Keratinocyte (primary cell): ENCODE results near the gene DNAH2. TPM values are rescaled to one million over a fixed set of nuclear protein-coding genes. Genes with fewer than 3 reads are reported as not detected.

ENCODE experiments used
- DNase-seq: peaks from one replicate; pipeline ENCODE4 v3.0.0-alpha.2; 2011; ENCODE audit warnings: low read depth, missing footprints, low spot score
- FAIRE-seq: peaks from 2 replicates; lab custom pipeline; 2011; peaks lifted over from hg19 to GRCh38; lab: Jason Lieb, UNC
- H2AFZ ChIP-seq: 2 replicates; pipeline ENCODE4 v1.6.0; 2012; ENCODE audit warnings: low read length, control low read depth, inconsistent platforms; ENCODE audit not compliant: control insufficient read depth
- H3K27ac ChIP-seq: 2 replicates; pipeline ENCODE4 v1.5.1; 2011; ENCODE audit warnings: low read length; ENCODE audit not compliant: control insufficient read depth, insufficient read depth
- H3K27me3 ChIP-seq: 3 replicates; pipeline ENCODE4 v1.6.0; 2011; ENCODE audit warnings: low read length; ENCODE audit not compliant: control insufficient read depth, insufficient read depth; ENCODE audit errors: extremely low read depth
- H3K36me3 ChIP-seq, 2 experiments: 2 replicates in 1 of 2; 3 replicates in 1 of 2; pipeline ENCODE4 v1.5.1; 2011; ENCODE audit warnings: low read length in 2 of 2, mild to moderate bottlenecking in 1 of 2; ENCODE audit not compliant: control insufficient read depth in 2 of 2, insufficient read depth in 2 of 2; ENCODE audit errors: extremely low read depth in 1 of 2
- H3K4me1 ChIP-seq: 3 replicates; pipeline ENCODE4 v1.5.1; 2011; ENCODE audit warnings: low read length; ENCODE audit not compliant: control insufficient read depth, insufficient read depth; ENCODE audit errors: extremely low read depth
- H3K4me2 ChIP-seq: 3 replicates; pipeline ENCODE4 v1.6.0; 2011; ENCODE audit warnings: low read depth, low read length; ENCODE audit not compliant: control insufficient read depth, insufficient read depth; ENCODE audit errors: extremely low read depth
- H3K4me3 ChIP-seq, 3 experiments: fragments of 200-600 bp in 1 of 3; sonication (generic) in 1 of 3; 2 replicates in 2 of 3; 3 replicates in 1 of 3; pipeline ENCODE4 v1.5.1; 2011 to 2016; ENCODE audit warnings: low read length in 3 of 3, mild to moderate bottlenecking in 3 of 3, control low read depth in 2 of 3, inconsistent platforms in 1 of 3, low read depth in 1 of 3, mixed read lengths in 1 of 3, mixed run types in 1 of 3, moderate library complexity in 1 of 3; ENCODE audit not compliant: control insufficient read depth in 2 of 3, insufficient read depth in 2 of 3; ENCODE audit errors: extremely low read depth in 1 of 3
- H3K79me2 ChIP-seq: 2 replicates; pipeline ENCODE4 v1.6.0; 2012; ENCODE audit warnings: low read length; ENCODE audit not compliant: control insufficient read depth, insufficient read depth
- H3K9ac ChIP-seq: 3 replicates; pipeline ENCODE4 v1.6.0; 2011; ENCODE audit warnings: low read length; ENCODE audit not compliant: control insufficient read depth, insufficient read depth; ENCODE audit errors: extremely low read depth
- H3K9me1 ChIP-seq: 3 replicates; pipeline ENCODE4 v1.6.0; 2011; ENCODE audit warnings: low read length; ENCODE audit not compliant: control insufficient read depth, insufficient read depth; ENCODE audit errors: extremely low read depth
- H3K9me3 ChIP-seq: 2 replicates; pipeline ENCODE4 v1.5.1; 2012; ENCODE audit warnings: low read depth, low read length; ENCODE audit not compliant: control insufficient read depth
- H4K20me1 ChIP-seq: 3 replicates; pipeline ENCODE4 v1.6.0; 2011; ENCODE audit warnings: low read length; ENCODE audit not compliant: control insufficient read depth, insufficient read depth; ENCODE audit errors: extremely low read depth
- EZH2 ChIP-seq: IDR thresholded peaks from one replicate; pipeline ENCODE4 v1.6.1; 2012; ENCODE audit warnings: inconsistent platforms, mild to moderate bottlenecking, low read length, moderate library complexity
- dilution Hi-C: fragments of 300-500 bp; cut with MboI; formaldehyde crosslinking; loops from one replicate; pipeline ENCODE4 v1.7.0; 2020; ENCODE audit warnings: low sequenced_read_pairs; ENCODE audit not compliant: extremely low pct_ligation_motif_present
- polyA plus RNA-seq, 5 experiments: library from polyadenylated mRNA; depleted of rRNA in 3 of 5; stranded (reverse) in 3 of 5; stranded (forward) in 1 of 5; unstranded in 1 of 5; fragments of >200 nt; gene quantifications; 1 replicate in 1 of 5; 2 replicates in 3 of 5; 3 replicates in 1 of 5; pipeline versions ENCODE4 v1.2.1 to v1.2.3, GENCODE V29; 2011 to 2012; ENCODE audit warnings: missing spikeins in 2 of 5, low read depth in 1 of 5, low replicate concordance in 1 of 5
- TF ChIP-seq, protein P1 (sequence below), 3 experiments: IDR thresholded peaks in 1 of 3; conservative IDR thresholded peaks in 1 of 3; optimal IDR thresholded peaks in 1 of 3; 2 replicates in 2 of 3; 3 replicates in 1 of 3; pipeline versions ENCODE3 to v1.5.1; 2011; ENCODE audit warnings: low read length in 3 of 3, mild to moderate bottlenecking in 3 of 3, moderate library complexity in 2 of 3, control low read depth in 1 of 3, inconsistent platforms in 1 of 3; ENCODE audit not compliant: insufficient read depth in 2 of 3; ENCODE audit errors: extremely low read depth in 1 of 3

The DNAH2 gene
- polyA plus RNA-seq, 1 donor (not counting 4 experiments of a cell fraction or from before 2014, with no cell fraction given) = 0.13 TPM

DNA sequence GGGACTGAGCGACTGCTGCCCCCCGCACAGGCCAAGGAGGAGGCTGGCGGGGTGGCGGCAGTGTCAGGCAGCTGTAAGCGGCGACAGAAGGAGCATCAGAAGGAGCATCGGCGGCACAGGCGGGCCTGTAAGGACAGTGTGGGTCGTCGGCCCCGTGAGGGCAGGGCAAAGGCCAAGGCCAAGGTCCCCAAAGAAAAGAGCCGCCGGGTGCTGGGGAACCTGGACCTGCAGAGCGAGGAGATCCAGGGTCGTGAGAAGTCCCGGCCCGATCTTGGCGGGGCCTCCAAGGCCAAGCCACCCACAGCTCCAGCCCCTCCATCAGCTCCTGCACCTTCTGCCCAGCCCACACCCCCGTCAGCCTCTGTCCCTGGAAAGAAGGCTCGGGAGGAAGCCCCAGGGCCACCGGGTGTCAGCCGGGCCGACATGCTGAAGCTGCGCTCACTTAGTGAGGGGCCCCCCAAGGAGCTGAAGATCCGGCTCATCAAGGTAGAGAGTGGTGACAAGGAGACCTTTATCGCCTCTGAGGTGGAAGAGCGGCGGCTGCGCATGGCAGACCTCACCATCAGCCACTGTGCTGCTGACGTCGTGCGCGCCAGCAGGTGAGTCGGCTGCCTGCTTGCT is 131.7 kb downstream of the DNAH2 start:
- H3K36me3 ChIP-seq = peaks cover 37 to 44% of the 10 kb centered on the region in 2 experiments
- TF ChIP-seq EZH2 = no peak
- TF ChIP-seq, protein P1, sequence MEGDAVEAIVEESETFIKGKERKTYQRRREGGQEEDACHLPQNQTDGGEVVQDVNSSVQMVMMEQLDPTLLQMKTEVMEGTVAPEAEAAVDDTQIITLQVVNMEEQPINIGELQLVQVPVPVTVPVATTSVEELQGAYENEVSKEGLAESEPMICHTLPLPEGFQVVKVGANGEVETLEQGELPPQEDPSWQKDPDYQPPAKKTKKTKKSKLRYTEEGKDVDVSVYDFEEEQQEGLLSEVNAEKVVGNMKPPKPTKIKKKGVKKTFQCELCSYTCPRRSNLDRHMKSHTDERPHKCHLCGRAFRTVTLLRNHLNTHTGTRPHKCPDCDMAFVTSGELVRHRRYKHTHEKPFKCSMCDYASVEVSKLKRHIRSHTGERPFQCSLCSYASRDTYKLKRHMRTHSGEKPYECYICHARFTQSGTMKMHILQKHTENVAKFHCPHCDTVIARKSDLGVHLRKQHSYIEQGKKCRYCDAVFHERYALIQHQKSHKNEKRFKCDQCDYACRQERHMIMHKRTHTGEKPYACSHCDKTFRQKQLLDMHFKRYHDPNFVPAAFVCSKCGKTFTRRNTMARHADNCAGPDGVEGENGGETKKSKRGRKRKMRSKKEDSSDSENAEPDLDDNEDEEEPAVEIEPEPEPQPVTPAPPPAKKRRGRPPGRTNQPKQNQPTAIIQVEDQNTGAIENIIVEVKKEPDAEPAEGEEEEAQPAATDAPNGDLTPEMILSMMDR (optimal IDR thresholded peaks at IDR 0.05 in 1 of 3, IDR thresholded peaks at IDR 0.05 in 1 of 3, conservative IDR thresholded peaks at IDR 0.05 in 1 of 3; ENCODE audit: extremely low read depth in 1 of 3, insufficient read depth in 2 of 3, low read length in 3 of 3) = no peak
- peaks cover 22% of the 10 kb centered on the region for H3K4me1 ChIP-seq
- H3K4me2 ChIP-seq = no peak overlapping the region
- H3K4me3 ChIP-seq = no peak overlapping the region
- FAIRE-seq = no peak
- no peak overlapping the region for H3K27ac ChIP-seq
- dilution Hi-C loops = no loop called here
- peaks cover 11% of the 10 kb centered on the region for H4K20me1 ChIP-seq
- DNase-seq = no peak
- no peaks in the 10 kb centered on the region for H3K9me3 ChIP-seq
- no peak overlapping the region for H3K9ac ChIP-seq
- H3K79me2 ChIP-seq = peaks cover 30% of the 10 kb centered on the region
- H3K27me3 ChIP-seq = no peaks in the 10 kb centered on the region
- H2AFZ ChIP-seq = no peak overlapping the region
- H3K9me1 ChIP-seq = no peaks in the 10 kb centered on the region

- DNase-seq = no peak
- H3K27me3 ChIP-seq = no peaks in the 10 kb centered on the region
- peaks cover 37 to 44% of the 10 kb centered on the region in 2 experiments for H3K36me3 ChIP-seq
- H3K4me3 ChIP-seq = no peak overlapping the region
- peaks cover 25% of the 10 kb centered on the region for H3K79me2 ChIP-seq
- H3K4me2 ChIP-seq = no peak overlapping the region
- H3K4me1 ChIP-seq = peaks cover 21% of the 10 kb centered on the region
- H2AFZ ChIP-seq = no peak overlapping the region
- no peak for TF ChIP-seq EZH2
- TF ChIP-seq, protein P1 (optimal IDR thresholded peaks at IDR 0.05 in 1 of 3, IDR thresholded peaks at IDR 0.05 in 1 of 3, conservative IDR thresholded peaks at IDR 0.05 in 1 of 3; ENCODE audit: extremely low read depth in 1 of 3, insufficient read depth in 2 of 3, low read length in 3 of 3) = no peak
- no peak overlapping the region for H3K9ac ChIP-seq
- no peaks in the 10 kb centered on the region for H3K9me3 ChIP-seq
- FAIRE-seq = no peak
- H4K20me1 ChIP-seq = peaks cover 11% of the 10 kb centered on the region
- H3K27ac ChIP-seq = no peak overlapping the region
- dilution Hi-C loops = no loop called here
- no peaks in the 10 kb centered on the region for H3K9me1 ChIP-seq
Observed at GRCh38 chr17:7849751-7850504, 132.4 kb downstream of the DNAH2 start.
